ENCODE data around the gene CTNNA3.

DNA sequence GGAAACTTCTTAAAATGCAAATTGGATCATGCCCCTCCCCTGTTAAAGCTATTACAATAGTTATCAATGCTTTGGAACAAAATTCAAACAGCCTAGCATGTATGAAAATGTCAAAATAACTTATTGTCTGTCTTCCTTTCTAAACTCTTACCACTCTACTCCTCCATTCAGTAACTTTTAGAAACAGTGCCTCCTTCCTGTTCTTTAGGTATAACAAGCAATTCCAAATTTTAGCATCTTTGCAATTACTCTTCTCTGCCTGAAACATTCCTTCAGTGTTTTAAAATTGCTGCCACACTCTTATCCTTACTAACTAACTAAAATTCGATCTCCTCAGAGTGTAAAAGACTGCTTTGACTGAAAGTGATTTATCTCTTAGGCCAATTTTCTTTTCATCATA, 1430.6 kb downstream of the CTNNA3 start:
- TF ChIP-seq, protein P1, sequence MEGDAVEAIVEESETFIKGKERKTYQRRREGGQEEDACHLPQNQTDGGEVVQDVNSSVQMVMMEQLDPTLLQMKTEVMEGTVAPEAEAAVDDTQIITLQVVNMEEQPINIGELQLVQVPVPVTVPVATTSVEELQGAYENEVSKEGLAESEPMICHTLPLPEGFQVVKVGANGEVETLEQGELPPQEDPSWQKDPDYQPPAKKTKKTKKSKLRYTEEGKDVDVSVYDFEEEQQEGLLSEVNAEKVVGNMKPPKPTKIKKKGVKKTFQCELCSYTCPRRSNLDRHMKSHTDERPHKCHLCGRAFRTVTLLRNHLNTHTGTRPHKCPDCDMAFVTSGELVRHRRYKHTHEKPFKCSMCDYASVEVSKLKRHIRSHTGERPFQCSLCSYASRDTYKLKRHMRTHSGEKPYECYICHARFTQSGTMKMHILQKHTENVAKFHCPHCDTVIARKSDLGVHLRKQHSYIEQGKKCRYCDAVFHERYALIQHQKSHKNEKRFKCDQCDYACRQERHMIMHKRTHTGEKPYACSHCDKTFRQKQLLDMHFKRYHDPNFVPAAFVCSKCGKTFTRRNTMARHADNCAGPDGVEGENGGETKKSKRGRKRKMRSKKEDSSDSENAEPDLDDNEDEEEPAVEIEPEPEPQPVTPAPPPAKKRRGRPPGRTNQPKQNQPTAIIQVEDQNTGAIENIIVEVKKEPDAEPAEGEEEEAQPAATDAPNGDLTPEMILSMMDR (conservative IDR thresholded peaks at IDR 0.05 in 1 of 2, IDR thresholded peaks at IDR 0.05 in 1 of 2; ENCODE audit: low read depth in 1 of 2, low read length in 2 of 2) = no peak
- TF ChIP-seq EZH2 (IDR thresholded peaks at IDR 0.05; ENCODE audit: low read length, missing control alignments) = no peak
